ENCODE data around the gene DNM3.

DNM3 gene

DNA sequence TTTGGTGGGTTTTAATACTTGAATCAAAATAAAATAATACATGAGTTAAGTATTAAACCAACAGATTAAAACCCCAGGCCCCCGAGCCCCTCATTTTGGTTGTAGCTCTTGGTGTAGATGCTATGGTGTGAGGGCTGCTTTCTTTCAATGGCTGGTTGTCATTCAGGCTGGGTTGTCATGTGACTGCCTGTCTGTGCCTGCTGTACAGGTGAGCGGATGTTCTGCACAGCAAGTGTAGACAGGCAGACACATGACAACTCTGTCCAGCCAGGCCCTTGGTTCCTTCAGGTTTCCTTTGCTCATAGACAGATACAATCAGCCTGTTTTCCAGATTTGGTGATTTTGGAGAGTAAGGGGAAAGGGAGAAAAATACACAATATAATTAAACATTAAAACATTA lies 297.3 kb downstream of the DNM3 start:
- no peak overlapping the region for H3K4me3 Mint-ChIP-seq
- H3K4me1 Mint-ChIP-seq (ENCODE audit: low read depth) = peaks cover 11% of the 10 kb centered on the region
- no peaks in the 10 kb centered on the region for H3K36me3 Mint-ChIP-seq (ENCODE audit: low read depth)
- no peak overlapping the region for H3K27ac Mint-ChIP-seq
- H3K9me3 Mint-ChIP-seq = no peaks in the 10 kb centered on the region
- no peaks in the 10 kb centered on the region for H3K27me3 Mint-ChIP-seq

DNA sequence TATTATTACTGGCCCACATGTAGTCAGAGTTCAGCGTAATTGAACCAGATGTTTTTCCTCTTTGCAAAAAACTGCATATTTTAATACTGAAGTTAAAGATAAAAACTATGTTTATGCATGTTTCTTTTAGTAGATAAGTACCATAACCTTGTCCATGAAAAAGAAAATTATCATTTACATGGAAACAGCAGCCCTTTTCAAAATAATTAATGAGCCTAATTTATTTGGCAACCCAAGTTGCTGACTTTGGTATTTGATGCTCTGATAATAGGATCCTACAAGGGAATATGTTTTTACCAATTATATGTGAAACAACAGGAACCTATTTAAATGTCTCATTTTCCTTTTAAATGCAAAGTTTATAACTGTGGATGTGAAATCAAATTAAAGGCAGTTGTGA lies 297.9 kb downstream of the DNM3 start:
- H3K27me3 Mint-ChIP-seq = no peaks in the 10 kb centered on the region
- no peak overlapping the region for H3K4me3 Mint-ChIP-seq
- H3K36me3 Mint-ChIP-seq (ENCODE audit: low read depth) = no peaks in the 10 kb centered on the region
- no peak overlapping the region for H3K27ac Mint-ChIP-seq
- H3K9me3 Mint-ChIP-seq = no peaks in the 10 kb centered on the region
- peaks cover 6% of the 10 kb centered on the region for H3K4me1 Mint-ChIP-seq (ENCODE audit: low read depth)

DNA sequence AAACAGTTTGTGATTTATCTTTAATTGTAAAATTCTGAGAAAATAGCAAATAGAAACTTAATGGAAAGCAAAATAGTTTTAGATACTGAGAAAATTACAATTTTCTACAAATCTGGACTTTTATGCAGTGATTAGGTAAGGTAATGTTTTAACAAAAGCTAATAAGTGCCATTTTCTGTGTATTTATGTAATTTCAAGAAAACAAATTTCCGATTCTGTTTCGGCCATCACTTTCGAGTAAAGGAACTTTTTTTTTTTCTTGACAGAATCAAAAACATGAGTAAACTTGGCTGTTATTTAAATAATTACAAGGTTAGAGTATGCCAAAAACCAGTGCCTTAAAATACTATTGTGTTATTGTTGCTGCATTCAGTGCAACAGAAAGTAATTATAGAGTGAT lies 298.8 kb downstream of the DNM3 start:
- Mint-ChIP-seq H3K4me3 (no peak overlapping the region), H3K36me3 (ENCODE audit: low read depth) (no peaks in the 10 kb centered on the region), H3K27me3 (no peaks in the 10 kb centered on the region), H3K9me3 (no peaks in the 10 kb centered on the region), H3K27ac (no peak overlapping the region), H3K4me1 (ENCODE audit: low read depth) (peaks cover 6% of the 10 kb centered on the region)

DNA sequence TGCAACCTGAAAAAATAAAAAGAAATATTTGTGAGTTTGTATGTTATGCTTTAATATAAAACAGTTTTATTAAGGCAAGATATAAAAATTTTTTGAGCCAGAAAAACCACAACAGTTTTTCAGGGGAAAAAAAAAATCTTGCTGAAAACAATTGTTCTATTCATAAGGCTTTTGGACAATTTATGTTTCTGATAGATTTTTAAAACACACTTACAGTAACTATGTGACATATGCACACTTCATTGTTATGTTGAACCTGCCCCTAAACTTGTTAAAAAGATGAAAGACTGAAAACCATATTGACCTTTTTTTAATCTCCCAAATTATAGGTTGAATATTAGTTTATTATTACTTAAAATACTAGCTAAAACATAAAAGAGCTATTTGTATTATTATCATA lies 299.3 kb downstream of the DNM3 start:
- H3K4me1 Mint-ChIP-seq (ENCODE audit: low read depth) = peaks cover 11% of the 10 kb centered on the region
- H3K4me3 Mint-ChIP-seq = no peak overlapping the region
- H3K36me3 Mint-ChIP-seq (ENCODE audit: low read depth) = no peaks in the 10 kb centered on the region

DNA sequence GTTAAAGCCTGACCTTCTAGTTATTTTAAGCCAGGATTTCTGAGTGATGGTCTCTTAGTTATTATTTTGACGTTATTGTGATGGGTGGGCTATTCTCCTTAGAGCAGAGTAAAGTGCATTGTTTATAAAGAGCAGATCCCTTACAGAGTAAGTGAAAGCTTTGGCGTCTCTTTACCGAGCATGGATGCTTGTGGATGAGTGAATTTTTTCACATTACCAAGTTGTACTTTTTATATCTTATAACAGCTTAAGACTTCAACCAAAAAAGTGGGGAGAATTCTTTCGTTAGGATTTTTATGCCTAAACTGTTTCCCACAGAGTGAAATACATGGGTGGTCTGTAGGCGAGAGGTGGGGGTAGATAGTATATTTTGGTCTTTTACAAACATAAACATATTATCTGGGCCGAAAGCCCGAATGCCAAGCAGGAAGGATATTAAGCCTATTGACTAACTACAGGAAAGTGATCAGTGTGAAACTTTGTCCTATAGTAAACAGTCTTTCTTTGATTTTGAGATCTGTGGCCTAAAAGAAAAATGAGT lies 300.1 kb downstream of the DNM3 start:
- H3K4me3 Mint-ChIP-seq = no peak overlapping the region
- H3K27ac Mint-ChIP-seq = no peak overlapping the region
- H3K27me3 Mint-ChIP-seq = no peaks in the 10 kb centered on the region
- no peaks in the 10 kb centered on the region for H3K36me3 Mint-ChIP-seq (ENCODE audit: low read depth)
- H3K4me1 Mint-ChIP-seq (ENCODE audit: low read depth) = peaks cover 14% of the 10 kb centered on the region
- H3K9me3 Mint-ChIP-seq = no peaks in the 10 kb centered on the region

More for the DNA sequence above, 299.3 kb downstream of the DNM3 start:
- no peaks in the 10 kb centered on the region for H3K27me3 Mint-ChIP-seq
- H3K27ac Mint-ChIP-seq = no peak overlapping the region
- no peaks in the 10 kb centered on the region for H3K9me3 Mint-ChIP-seq

DNA sequence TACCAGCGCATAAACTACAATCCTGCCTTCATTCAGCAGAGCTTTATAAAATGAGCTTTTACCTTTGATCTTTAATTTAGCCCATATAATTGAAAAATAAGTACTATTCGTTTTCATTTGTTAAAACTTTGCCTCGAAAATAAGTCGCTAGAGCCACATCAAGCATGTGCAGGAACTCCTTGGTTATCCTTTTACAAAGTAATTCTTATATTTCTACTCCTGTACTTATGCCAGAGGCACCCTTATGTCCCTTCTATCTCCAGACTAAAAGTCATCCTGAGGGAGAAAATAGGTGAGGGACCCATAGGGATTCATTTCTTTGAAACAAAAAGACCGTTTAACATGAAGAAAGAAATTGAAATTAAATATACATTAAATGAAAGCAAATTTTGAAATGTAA lies 301.0 kb downstream of the DNM3 start:
- Mint-ChIP-seq H3K4me1 (ENCODE audit: low read depth) (peaks cover 14% of the 10 kb centered on the region), H3K27me3 (no peaks in the 10 kb centered on the region), H3K9me3 (no peaks in the 10 kb centered on the region), H3K27ac (no peak overlapping the region), H3K36me3 (ENCODE audit: low read depth) (no peaks in the 10 kb centered on the region), H3K4me3 (no peak overlapping the region)

DNA sequence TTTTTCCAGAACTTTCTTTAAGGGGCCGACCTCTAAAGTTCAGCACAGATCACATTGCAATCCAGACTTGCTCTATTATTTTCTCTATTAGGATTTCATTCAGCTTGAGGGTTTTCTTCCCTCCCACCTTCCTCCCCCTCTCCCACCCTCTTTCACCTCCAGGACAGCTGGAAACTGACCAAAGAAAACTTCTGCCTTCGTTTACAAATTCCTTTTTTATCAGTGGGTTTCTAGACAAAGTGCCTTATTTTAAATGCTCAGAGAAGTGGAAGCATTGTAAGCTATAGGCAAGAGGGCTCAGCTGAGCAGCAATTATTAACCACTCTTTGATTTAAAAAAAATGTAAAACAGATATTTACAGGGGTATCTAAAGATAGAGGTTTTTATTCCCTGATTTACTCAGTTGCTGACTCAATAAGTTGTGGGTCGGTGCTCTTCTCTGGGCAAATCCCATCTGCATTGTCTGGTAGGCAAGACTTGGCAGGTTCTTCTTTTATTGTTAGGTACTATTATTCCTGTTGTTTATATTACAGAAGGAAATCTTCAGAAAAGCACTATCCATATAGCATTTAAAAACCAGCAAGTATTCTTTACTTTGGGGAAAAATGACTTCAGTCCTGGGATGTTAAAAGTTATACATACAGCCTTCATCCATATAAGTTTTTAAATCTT lies 302.2 kb downstream of the DNM3 start:
- peaks cover 14% of the 10 kb centered on the region for H3K4me1 Mint-ChIP-seq (ENCODE audit: low read depth)
- H3K36me3 Mint-ChIP-seq (ENCODE audit: low read depth) = no peaks in the 10 kb centered on the region
- H3K27me3 Mint-ChIP-seq = no peaks in the 10 kb centered on the region
- no peak overlapping the region for H3K27ac Mint-ChIP-seq
- no peaks in the 10 kb centered on the region for H3K9me3 Mint-ChIP-seq
- H3K4me3 Mint-ChIP-seq = no peak overlapping the region

DNA sequence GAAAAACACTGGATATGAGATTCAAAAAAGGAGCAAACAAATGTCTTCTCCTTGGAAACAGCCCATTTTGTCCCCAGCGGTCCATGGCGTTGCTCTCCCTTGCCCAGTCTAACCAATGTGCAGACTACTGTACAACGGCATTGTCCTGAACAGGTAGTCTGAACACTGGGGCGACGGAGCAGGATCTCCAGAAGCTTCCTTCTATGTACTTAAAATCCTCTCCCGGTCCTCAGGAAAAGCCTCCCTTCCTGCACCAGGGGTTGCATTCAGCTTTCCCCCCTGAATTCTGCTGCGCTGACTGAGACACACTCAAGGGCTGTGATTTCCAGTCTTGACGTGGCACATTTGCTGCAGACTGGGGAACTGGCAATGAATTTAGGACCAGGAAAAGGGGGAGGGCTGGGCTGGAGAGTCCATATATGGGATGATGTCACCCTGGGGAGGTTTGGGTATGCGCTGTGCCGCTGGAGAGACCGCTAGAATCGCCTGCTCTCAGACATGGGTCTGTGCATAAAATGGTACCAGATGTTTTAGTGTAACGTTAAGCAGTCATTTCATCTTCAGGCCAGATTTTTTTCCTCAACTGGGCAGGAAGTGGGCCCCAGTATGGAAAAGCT lies 303.3 kb downstream of the DNM3 start:
- H3K9me3 Mint-ChIP-seq = no peaks in the 10 kb centered on the region
- H3K27ac Mint-ChIP-seq = peak overlapping the region; percentile 56
- H3K4me1 Mint-ChIP-seq (ENCODE audit: low read depth) = peaks cover 14% of the 10 kb centered on the region
- H3K36me3 Mint-ChIP-seq (ENCODE audit: low read depth) = no peaks in the 10 kb centered on the region
- no peak overlapping the region for H3K4me3 Mint-ChIP-seq
- no peaks in the 10 kb centered on the region for H3K27me3 Mint-ChIP-seq

DNA sequence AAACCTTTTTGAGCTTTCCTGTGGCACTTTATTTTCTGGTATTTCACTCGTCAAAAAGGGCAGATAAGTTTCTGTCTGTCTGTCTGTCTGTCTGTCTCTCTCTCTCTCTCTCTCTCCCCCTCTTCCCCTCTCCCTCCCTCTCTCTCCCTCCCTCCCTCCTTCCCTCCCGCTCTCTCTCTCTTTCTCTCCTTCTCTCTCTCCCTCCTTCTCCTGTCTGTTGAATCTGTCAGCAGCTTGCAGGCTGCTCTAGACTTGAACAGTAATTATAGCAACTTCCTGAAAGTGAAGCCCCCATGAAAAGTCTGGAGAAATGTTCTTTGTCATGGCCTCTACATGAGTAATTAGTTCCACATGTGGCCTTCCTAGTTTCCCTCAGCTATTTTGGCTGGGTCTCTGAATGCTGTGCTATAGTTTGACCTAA lies 303.9 kb downstream of the DNM3 start:
- Mint-ChIP-seq H3K4me1 (ENCODE audit: low read depth) (peaks cover 14% of the 10 kb centered on the region), H3K9me3 (no peaks in the 10 kb centered on the region), H3K27ac (peak overlapping the region; percentile 56), H3K27me3 (no peaks in the 10 kb centered on the region), H3K4me3 (no peak overlapping the region), H3K36me3 (ENCODE audit: low read depth) (no peaks in the 10 kb centered on the region)

DNA sequence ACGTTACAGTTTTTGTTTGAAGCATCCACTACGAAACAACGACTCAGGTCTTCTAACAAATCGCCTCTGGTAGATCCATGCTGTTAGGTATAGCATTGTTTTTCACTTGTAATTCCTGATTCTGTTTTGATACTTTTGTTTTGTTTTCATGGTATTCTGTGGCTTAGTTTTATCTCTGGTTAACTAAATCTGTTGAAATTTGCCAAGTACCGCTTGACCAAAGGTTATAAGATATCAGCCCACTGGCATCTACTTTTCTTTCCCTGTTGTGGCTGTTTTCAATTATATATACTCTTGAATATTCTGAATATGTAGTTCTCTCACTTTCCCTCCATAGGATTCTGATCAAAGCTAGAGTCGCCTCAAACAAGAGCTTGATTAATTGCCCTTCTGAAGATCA lies 304.4 kb downstream of the DNM3 start:
- H3K27ac Mint-ChIP-seq = no peak overlapping the region
- no peaks in the 10 kb centered on the region for H3K9me3 Mint-ChIP-seq
- no peaks in the 10 kb centered on the region for H3K27me3 Mint-ChIP-seq

DNA sequence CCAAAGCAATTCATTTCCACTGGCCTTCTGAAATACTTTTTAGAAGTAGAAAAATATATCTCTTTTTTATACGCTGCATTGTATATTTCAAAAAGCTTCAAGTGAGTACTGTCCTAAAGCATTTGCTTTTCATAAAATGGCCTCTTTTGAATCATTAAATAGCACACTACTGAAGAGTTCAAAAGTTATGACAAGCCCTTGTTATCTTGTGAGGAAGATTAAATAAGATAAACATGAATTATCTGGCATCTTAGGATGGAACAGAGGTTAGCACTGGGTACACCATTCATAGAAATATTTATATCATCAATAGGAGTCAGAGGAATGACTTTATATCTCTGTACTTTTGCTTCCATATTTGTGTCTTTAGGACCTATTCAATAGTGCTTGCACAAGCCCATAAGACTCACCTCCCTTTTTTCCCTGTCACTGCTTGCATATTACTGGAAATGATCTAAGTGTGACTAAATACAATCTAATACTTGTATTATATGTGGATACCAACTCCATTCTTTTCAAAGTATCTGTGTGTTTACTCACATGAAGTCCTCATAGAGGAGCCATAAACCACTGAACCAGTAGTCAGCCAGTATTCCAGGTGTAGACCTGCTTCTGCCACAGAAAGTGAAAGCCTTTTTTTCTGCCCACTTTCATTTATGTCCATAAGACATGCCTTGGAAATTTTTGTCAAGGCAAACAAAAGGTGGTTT lies 305.0 kb downstream of the DNM3 start:
- Mint-ChIP-seq H3K27me3 (no peaks in the 10 kb centered on the region), H3K4me1 (ENCODE audit: low read depth) (peaks cover 14% of the 10 kb centered on the region), H3K36me3 (ENCODE audit: low read depth) (no peaks in the 10 kb centered on the region), H3K27ac (no peak overlapping the region), H3K4me3 (no peak overlapping the region), H3K9me3 (no peaks in the 10 kb centered on the region)

More for the DNA sequence above, 304.4 kb downstream of the DNM3 start:
- no peaks in the 10 kb centered on the region for H3K36me3 Mint-ChIP-seq (ENCODE audit: low read depth)
- H3K4me1 Mint-ChIP-seq (ENCODE audit: low read depth) = peaks cover 14% of the 10 kb centered on the region
- H3K4me3 Mint-ChIP-seq = no peak overlapping the region

DNA sequence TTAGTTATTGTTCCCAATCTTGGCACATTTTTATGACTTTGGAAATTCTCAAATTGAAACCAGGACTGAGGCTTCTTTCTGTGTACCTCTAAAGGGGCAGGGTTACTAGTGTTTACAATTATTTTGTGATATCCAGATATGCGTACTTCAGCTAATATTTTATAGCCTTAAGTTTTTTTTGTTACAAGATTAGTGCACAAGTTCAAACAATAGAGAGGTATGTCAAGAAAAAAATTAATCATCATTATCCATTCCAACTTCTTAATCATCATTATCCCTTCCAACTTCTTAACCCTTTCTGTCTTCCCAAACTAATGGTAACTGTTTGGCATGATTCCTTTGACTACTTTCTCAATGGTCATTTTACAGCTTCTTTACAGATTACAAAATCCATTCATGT lies 306.2 kb downstream of the DNM3 start:
- no peak overlapping the region for H3K4me3 Mint-ChIP-seq
- H3K36me3 Mint-ChIP-seq (ENCODE audit: low read depth) = no peaks in the 10 kb centered on the region
- no peaks in the 10 kb centered on the region for H3K9me3 Mint-ChIP-seq
- no peak overlapping the region for H3K27ac Mint-ChIP-seq
- peaks cover 14% of the 10 kb centered on the region for H3K4me1 Mint-ChIP-seq (ENCODE audit: low read depth)
- no peaks in the 10 kb centered on the region for H3K27me3 Mint-ChIP-seq

DNA sequence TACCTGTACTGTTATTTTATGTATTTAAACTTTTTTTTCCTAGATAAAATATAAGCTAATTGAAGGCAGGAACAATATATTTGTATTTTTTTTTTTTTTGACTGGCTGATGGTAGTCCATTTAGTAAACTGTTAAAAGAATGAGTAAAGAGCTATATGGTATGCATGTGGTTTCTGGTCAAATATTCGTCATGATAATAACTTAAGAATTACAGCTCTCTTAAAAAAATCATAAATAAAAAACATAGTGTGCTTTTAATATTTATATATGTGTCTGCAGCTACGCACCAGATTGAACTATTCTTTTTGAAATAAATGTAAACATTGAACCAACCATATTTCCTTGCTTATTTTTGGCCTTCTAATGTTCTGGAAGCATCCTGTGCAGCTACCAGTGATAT lies 306.9 kb downstream of the DNM3 start:
- no peak overlapping the region for H3K4me3 Mint-ChIP-seq
- no peaks in the 10 kb centered on the region for H3K36me3 Mint-ChIP-seq (ENCODE audit: low read depth)

DNA sequence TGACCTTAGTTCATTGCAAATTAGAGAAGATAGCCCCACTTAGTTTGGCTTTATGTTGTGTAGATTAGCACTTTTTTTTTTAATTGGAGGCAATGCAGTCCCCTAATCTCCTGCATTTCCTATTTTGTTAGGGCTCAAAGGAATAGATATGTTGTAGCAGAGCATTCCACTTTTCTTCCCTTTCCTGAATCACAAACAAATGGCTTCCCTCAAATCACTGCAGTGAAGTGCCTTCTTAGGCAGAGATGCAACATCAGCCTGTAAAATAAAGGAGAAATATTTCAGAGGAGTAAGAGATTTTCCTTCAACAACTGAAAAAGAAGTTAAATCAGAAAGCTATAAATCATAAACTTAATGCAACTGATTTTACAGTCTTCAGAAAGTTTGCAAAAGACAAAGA lies 307.4 kb downstream of the DNM3 start:
- Mint-ChIP-seq H3K4me1 (ENCODE audit: low read depth) (peaks cover 14% of the 10 kb centered on the region), H3K9me3 (no peaks in the 10 kb centered on the region), H3K36me3 (ENCODE audit: low read depth) (no peaks in the 10 kb centered on the region), H3K27ac (peak overlapping the region; percentile 47), H3K4me3 (no peak overlapping the region), H3K27me3 (no peaks in the 10 kb centered on the region)

More for the DNA sequence above, 306.9 kb downstream of the DNM3 start:
- Mint-ChIP-seq H3K9me3 (no peaks in the 10 kb centered on the region), H3K27ac (no peak overlapping the region), H3K27me3 (no peaks in the 10 kb centered on the region), H3K4me1 (ENCODE audit: low read depth) (peaks cover 14% of the 10 kb centered on the region)

DNA sequence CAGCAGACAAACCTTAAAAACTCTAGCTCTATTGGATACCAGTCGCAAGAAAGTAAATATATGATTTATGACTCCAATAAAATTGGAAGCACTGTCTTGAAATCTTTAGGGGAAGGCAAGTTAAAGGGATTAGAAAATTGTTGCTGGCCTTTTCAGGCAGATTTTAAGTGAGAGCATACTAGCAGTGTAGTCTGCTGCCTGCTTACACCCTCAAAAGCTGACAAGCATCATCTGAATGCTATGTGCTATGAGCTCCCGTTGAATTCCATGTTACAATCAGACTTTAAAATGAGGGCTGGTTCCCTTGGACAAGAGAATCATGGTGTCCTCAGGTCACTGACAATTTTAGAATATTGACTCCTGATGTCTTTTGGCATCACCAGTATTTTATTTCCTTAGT lies 308.0 kb downstream of the DNM3 start:
- Mint-ChIP-seq H3K27me3 (no peaks in the 10 kb centered on the region), H3K36me3 (ENCODE audit: low read depth) (no peaks in the 10 kb centered on the region), H3K4me1 (ENCODE audit: low read depth) (peaks cover 19% of the 10 kb centered on the region), H3K4me3 (no peak overlapping the region), H3K9me3 (no peaks in the 10 kb centered on the region), H3K27ac (no peak overlapping the region)
